ENCODE results near the gene FAM216A. TPM values are rescaled to one million over a fixed set of nuclear protein-coding genes. Genes with fewer than 3 reads are reported as not detected.

FAM216A gene
- total RNA-seq, 2 donors from 2014 or later: 3.7 to 12.6 TPM

GRCh38 chr12:110501399-110501751 lies 32.7 kb downstream of the FAM216A start:
- H3K36me3 ChIP-seq: peaks cover 5% of the 10 kb centered on the region
- peak overlapping the region; percentile 93 to 97 for H3K27ac ChIP-seq
- ATAC-seq (ENCODE audit: insufficient number of reproducible peaks, low FRiP score, low read depth) (no peak), DNase-seq (ENCODE audit: low spot score) (no peak)
- H3K9me3 ChIP-seq: no peaks in the 10 kb centered on the region
- H3K4me1 ChIP-seq (ENCODE audit: control insufficient read depth in 1 of 2, low read depth in 2 of 2): peaks cover 23 to 29% of the 10 kb centered on the region in 2 donors
- no peak for TF ChIP-seq CTCF (IDR thresholded peaks at IDR 0.05)
- peak overlapping the region; percentile 97 for H3K4me3 ChIP-seq
- no peaks in the 10 kb centered on the region for H3K27me3 ChIP-seq (replicated peaks; ENCODE audit: insufficient read depth)

- DNase-seq (ENCODE audit: low spot score) (peak; percentile 97), ATAC-seq (ENCODE audit: insufficient number of reproducible peaks, low FRiP score, low read depth) (peak; percentile 96)
- Histone ChIP-seq H3K36me3 (peaks cover 5% of the 10 kb centered on the region), H3K4me1 (ENCODE audit: control insufficient read depth in 1 of 2, low read depth in 2 of 2) (peaks cover 23 to 29% of the 10 kb centered on the region in 2 donors), H3K27ac (peak within 1 kb of the TSS; percentile 93 to 97), H3K27me3 (replicated peaks; ENCODE audit: insufficient read depth) (no peaks in the 10 kb centered on the region), H3K4me3 (peak within 1 kb of the TSS; percentile 97), H3K9me3 (no peaks in the 10 kb centered on the region)
- no peak for TF ChIP-seq CTCF (IDR thresholded peaks at IDR 0.05)
These were observed 33.4 kb downstream of the FAM216A start, which contains the start of the genes RAD9B and VPS29 for GRCh38 chr12:110501752-110502738. Gene RAD9B (plus strand): TSS chr12:110502331. CDS start chr12:110502338, 7 bp downstream. Gene VPS29 (minus strand): TSS chr12:110502111. CDS start chr12:110502051, 60 bp downstream.

GRCh38 chr12:110503432-110503831 lies 34.8 kb downstream of the FAM216A start:
- Histone ChIP-seq H3K4me3 (no peak overlapping the region), H3K9me3 (no peaks in the 10 kb centered on the region), H3K27ac (no peak overlapping the region), H3K27me3 (replicated peaks; ENCODE audit: insufficient read depth) (no peaks in the 10 kb centered on the region), H3K4me1 (ENCODE audit: control insufficient read depth in 1 of 2, low read depth in 2 of 2) (peaks cover 23 to 29% of the 10 kb centered on the region in 2 donors), H3K36me3 (no peaks in the 10 kb centered on the region)
- ATAC-seq (ENCODE audit: insufficient number of reproducible peaks, low FRiP score, low read depth): no peak
- no peak for TF ChIP-seq CTCF (IDR thresholded peaks at IDR 0.05)
- DNase-seq (ENCODE audit: low spot score): no peak

- DNase-seq (ENCODE audit: low spot score) (no peak), ATAC-seq (ENCODE audit: insufficient number of reproducible peaks, low FRiP score, low read depth) (no peak)
- Histone ChIP-seq H3K4me3 (no peak overlapping the region), H3K27me3 (replicated peaks; ENCODE audit: insufficient read depth) (no peaks in the 10 kb centered on the region), H3K9me3 (no peaks in the 10 kb centered on the region), H3K27ac (no peak overlapping the region), H3K4me1 (ENCODE audit: control insufficient read depth in 1 of 2, low read depth in 2 of 2) (peaks cover 9 to 10% of the 10 kb centered on the region in 2 donors), H3K36me3 (no peaks in the 10 kb centered on the region)
- no peak for TF ChIP-seq CTCF (IDR thresholded peaks at IDR 0.05)
These were observed 36.7 kb downstream of the FAM216A start for GRCh38 chr12:110505332-110505731.

- H3K27ac ChIP-seq: no peak overlapping the region
- no peak for ATAC-seq (ENCODE audit: insufficient number of reproducible peaks, low FRiP score, low read depth)
- no peaks in the 10 kb centered on the region for H3K27me3 ChIP-seq (replicated peaks; ENCODE audit: insufficient read depth)
- no peaks in the 10 kb centered on the region for H3K36me3 ChIP-seq
- H3K4me1 ChIP-seq (ENCODE audit: control insufficient read depth in 1 of 2, low read depth in 2 of 2): no peaks in the 10 kb centered on the region
- no peaks in the 10 kb centered on the region for H3K9me3 ChIP-seq
- TF ChIP-seq CTCF (IDR thresholded peaks at IDR 0.05): no peak
- H3K4me3 ChIP-seq: no peak overlapping the region
- DNase-seq (ENCODE audit: low spot score): no peak
These were observed 39.5 kb downstream of the FAM216A start for GRCh38 chr12:110508071-110508586.
